Coronary artery (tissue), 2 donors: ENCODE data around the gene PCDH12.
A peak's percentile ranks its signal among the peaks of the same experiment; 100 is the strongest.

Experiments
- DNase-seq: peaks from one replicate; pipeline ENCODE4 v3.0.0-alpha.2; 2017; ENCODE audit warnings: low spot score
- H3K27ac ChIP-seq, 2 donors: fragments of 200-600 bp; sonication (generic); one replicate each; pipeline ENCODE4 v1.5.1; 2016 to 2019
- H3K4me3 ChIP-seq: fragments of 200-600 bp; sonication (generic); 2 replicates; pipeline ENCODE4 v1.5.1; 2016; ENCODE audit warnings: mild to moderate bottlenecking, moderate library complexity
- TF ChIP-seq, protein P1 (sequence below): fragments of 200-600 bp; sonication (generic); IDR thresholded peaks from one replicate; pipeline ENCODE4 v1.5.1; 2019; ENCODE audit warnings: antibody characterized with exemption

PCDH12 gene

GRCh38 chr5:141958113-141958512, at the start of gene PCDH12:
PCDH12 (minus strand) TSS chr5:141958202; CDS start chr5:141957851, 351 bp downstream.
- Histone ChIP-seq H3K4me3 (peak within 1 kb of the TSS; percentile 57), H3K27ac (peak within 1 kb of the TSS in 1 of 2 donors; percentile 72)

GRCh38 chr5:142007237-142007544, 49.2 kb upstream of the PCDH12 start:
- TF ChIP-seq, protein P1, sequence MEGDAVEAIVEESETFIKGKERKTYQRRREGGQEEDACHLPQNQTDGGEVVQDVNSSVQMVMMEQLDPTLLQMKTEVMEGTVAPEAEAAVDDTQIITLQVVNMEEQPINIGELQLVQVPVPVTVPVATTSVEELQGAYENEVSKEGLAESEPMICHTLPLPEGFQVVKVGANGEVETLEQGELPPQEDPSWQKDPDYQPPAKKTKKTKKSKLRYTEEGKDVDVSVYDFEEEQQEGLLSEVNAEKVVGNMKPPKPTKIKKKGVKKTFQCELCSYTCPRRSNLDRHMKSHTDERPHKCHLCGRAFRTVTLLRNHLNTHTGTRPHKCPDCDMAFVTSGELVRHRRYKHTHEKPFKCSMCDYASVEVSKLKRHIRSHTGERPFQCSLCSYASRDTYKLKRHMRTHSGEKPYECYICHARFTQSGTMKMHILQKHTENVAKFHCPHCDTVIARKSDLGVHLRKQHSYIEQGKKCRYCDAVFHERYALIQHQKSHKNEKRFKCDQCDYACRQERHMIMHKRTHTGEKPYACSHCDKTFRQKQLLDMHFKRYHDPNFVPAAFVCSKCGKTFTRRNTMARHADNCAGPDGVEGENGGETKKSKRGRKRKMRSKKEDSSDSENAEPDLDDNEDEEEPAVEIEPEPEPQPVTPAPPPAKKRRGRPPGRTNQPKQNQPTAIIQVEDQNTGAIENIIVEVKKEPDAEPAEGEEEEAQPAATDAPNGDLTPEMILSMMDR: no peak
- Histone ChIP-seq H3K27ac (no peak overlapping the region), H3K4me3 (no peak overlapping the region)
- no peak for DNase-seq

More at GRCh38 chr5:141958113-141958512, at the start of gene PCDH12:
- TF ChIP-seq, protein P1: no peak
- DNase-seq: no peak

GRCh38 chr5:142006363-142007236, 48.6 kb upstream of the PCDH12 start:
- TF ChIP-seq, protein P1: no peak
- Histone ChIP-seq H3K4me3 (no peak overlapping the region), H3K27ac (no peak overlapping the region)
- DNase-seq: no peak

DNA sequence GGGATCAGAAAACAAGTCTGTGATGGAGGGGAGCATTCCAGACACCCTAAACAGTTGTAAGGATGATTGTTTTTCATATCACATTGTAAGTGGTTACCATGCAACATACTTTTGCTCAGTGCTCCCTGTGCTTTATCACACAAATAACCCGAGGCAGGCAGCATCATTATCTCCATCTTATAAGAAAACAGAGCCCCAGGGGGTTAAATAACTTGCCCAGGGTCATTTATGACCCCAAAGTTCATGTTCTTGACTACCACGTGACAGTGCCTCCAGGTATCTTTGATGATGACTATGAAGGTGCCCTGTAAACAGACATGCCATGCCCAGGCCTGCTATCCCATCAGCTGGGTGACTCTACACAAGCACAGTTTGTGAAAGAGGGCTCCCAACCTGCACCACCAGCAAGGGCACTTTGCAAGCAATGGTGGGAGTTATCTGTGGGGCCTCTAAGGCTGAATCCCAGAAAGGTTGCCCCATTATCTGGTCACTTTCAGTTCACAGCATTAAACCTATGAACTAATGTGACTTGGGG, 45.3 kb upstream of the PCDH12 start:
- no peak for DNase-seq
- Histone ChIP-seq H3K4me3 (no peak overlapping the region), H3K27ac (no peak overlapping the region)
- TF ChIP-seq, protein P1: no peak

GRCh38 chr5:142000704-142001484, 42.9 kb upstream of the PCDH12 start:
- no peak for DNase-seq
- Histone ChIP-seq H3K4me3 (no peak overlapping the region), H3K27ac (no peak overlapping the region)
- TF ChIP-seq, protein P1: peak; percentile 11

DNA sequence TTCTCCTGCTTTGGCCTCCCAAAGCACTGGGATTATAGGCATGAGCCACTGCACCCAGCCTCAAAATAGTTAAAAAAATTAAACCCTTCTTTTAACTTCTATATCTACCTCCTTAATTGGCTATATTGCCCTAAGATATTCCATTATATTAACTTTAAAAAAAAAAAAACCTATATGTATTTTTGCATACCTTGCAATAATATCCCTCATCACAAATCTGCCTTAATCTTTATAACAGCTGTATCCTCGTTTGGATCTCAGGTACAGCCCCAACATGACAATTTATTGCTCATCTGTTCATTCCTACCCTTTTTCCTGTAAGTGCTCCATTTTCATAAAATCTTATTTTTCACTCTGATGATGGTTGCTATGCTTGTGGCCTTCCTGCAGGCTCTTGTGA, 42.2 kb upstream of the PCDH12 start:
- DNase-seq: no peak
- no peak overlapping the region for H3K27ac ChIP-seq
- TF ChIP-seq, protein P1: no peak
- no peak overlapping the region for H3K4me3 ChIP-seq
